Neural cell (in vitro differentiated cells): Measurements from ENCODE around the gene ARFRP1. TPM values are rescaled to one million over a fixed set of nuclear protein-coding genes. Genes with fewer than 3 reads are reported as not detected.

ENCODE experiments used
- H2AFZ ChIP-seq: fragments of 200-600, 300-800 bp; sonication (generic), shearing (Covaris generic); 2 replicates; pipeline ENCODE4 v1.6.0; 2014; ENCODE audit warnings: low read depth, mild to moderate bottlenecking, antibody characterized with exemption, low read length, moderate library complexity
- H3F3A ChIP-seq: fragments of 200-600 bp; shearing (Covaris generic); 2 replicates; pipeline ENCODE4 v1.6.1; 2016; ENCODE audit warnings: mild to moderate bottlenecking, moderate library complexity, mixed read lengths, antibody characterized with exemption, low read length; ENCODE audit not compliant: insufficient read depth, poor library complexity, severe bottlenecking
- H3K27ac ChIP-seq: fragments of 200-600, 300-800 bp; sonication (generic), shearing (Covaris generic); 2 replicates; pipeline ENCODE4 v1.5.1; 2014; ENCODE audit warnings: mild to moderate bottlenecking, low read length, moderate library complexity
- H3K27me3 ChIP-seq: fragments of 300-800, 200-600 bp; sonication (generic), shearing (Covaris generic); 2 replicates; pipeline ENCODE4 v1.6.0; 2014; ENCODE audit warnings: mild to moderate bottlenecking, low read depth, low read length, moderate library complexity; ENCODE audit not compliant: insufficient read depth
- H3K36me3 ChIP-seq: fragments of 300-800, 200-600 bp; sonication (generic), shearing (Covaris generic); 2 replicates; pipeline ENCODE4 v1.5.1; 2014; ENCODE audit warnings: mild to moderate bottlenecking, antibody characterized with exemption, low read length, moderate library complexity; ENCODE audit not compliant: insufficient read depth
- H3K4me2 ChIP-seq: fragments of 300-800, 200-600 bp; sonication (generic), shearing (Covaris generic); 2 replicates; pipeline ENCODE4 v1.6.0; 2014; ENCODE audit warnings: mild to moderate bottlenecking, low read length
- H3K4me3 ChIP-seq: fragments of 300-800, 200-600 bp; sonication (generic), shearing (Covaris generic); 2 replicates; pipeline ENCODE4 v1.5.1; 2014; ENCODE audit warnings: mild to moderate bottlenecking, low read length, moderate library complexity
- H3K79me2 ChIP-seq: fragments of 200-600 bp; shearing (Covaris generic); replicated peaks from 2 replicates; pipeline ENCODE4 v1.6.0; 2014; ENCODE audit warnings: mild to moderate bottlenecking, low read length, moderate library complexity; ENCODE audit not compliant: insufficient read depth
- H3K9ac ChIP-seq: fragments of 300-800, 200-600 bp; sonication (generic), shearing (Covaris generic); 2 replicates; pipeline ENCODE4 v1.6.1; 2016; ENCODE audit warnings: mild to moderate bottlenecking, low read length, mixed read lengths
- H3K9me2 ChIP-seq: fragments of 200-600 bp; shearing (Covaris generic); 2 replicates; pipeline ENCODE4 v1.6.1; 2016; ENCODE audit warnings: mild to moderate bottlenecking, low read length, mixed read lengths; ENCODE audit not compliant: insufficient read depth
- H3K9me3 ChIP-seq: fragments of 200-600, 300-800 bp; sonication (generic), shearing (Covaris generic); 2 replicates; pipeline ENCODE4 v1.6.1; 2016; ENCODE audit warnings: mild to moderate bottlenecking, mixed run types, low read length, moderate library complexity, mixed read lengths
- H4K20me1 ChIP-seq: fragments of 200-600 bp; shearing (Covaris generic); 2 replicates; pipeline ENCODE4 v1.6.1; 2016; ENCODE audit warnings: mild to moderate bottlenecking, mixed run types; ENCODE audit not compliant: insufficient read depth
- EP300 ChIP-seq: fragments of 450-650 bp; conservative IDR thresholded peaks from 2 replicates; pipeline ENCODE4 v1.6.1; 2014; ENCODE audit warnings: antibody characterized with exemption, mild to moderate bottlenecking, moderate library complexity; ENCODE audit not compliant: poor library complexity, severe bottlenecking
- EZH2 ChIP-seq: fragments of 200-600, 300-800 bp; shearing (Covaris generic), sonication (generic); IDR thresholded peaks from 2 replicates; pipeline ENCODE4 v1.6.1; 2014; ENCODE audit warnings: antibody characterized with exemption, low read length, borderline replicate concordance, mild to moderate bottlenecking; ENCODE audit not compliant: insufficient read depth, poor library complexity, severe bottlenecking
- MXI1 ChIP-seq: fragments of 450-650 bp; conservative IDR thresholded peaks from 2 replicates; pipeline ENCODE4 v1.6.1; 2014; ENCODE audit warnings: antibody characterized with exemption, mild to moderate bottlenecking; ENCODE audit not compliant: poor library complexity, severe bottlenecking
- POLR2AphosphoS5 ChIP-seq: IDR thresholded peaks from 2 replicates; pipeline ENCODE4 v1.6.1; 2012
- RAD21 ChIP-seq: fragments of 450-650 bp; conservative IDR thresholded peaks from 2 replicates; pipeline ENCODE4 v1.6.1; 2014; ENCODE audit warnings: antibody characterized with exemption, mild to moderate bottlenecking, moderate library complexity
- SMC3 ChIP-seq: fragments of 450-650 bp; conservative IDR thresholded peaks from 2 replicates; pipeline ENCODE4 v1.6.1; 2014; ENCODE audit warnings: antibody characterized with exemption, mild to moderate bottlenecking, moderate library complexity; ENCODE audit not compliant: poor library complexity
- TAF1 ChIP-seq: IDR thresholded peaks from 2 replicates; pipeline ENCODE4 v1.6.1; 2012; ENCODE audit warnings: low read depth
- polyA plus RNA-seq: library from polyadenylated mRNA; depleted of rRNA; stranded (reverse); fragments of >200 nt; gene quantifications from 2 replicates; pipeline ENCODE4 v1.2.3, GENCODE V29; 2014
- TF ChIP-seq, protein P1 (sequence below): fragments of 450-650 bp; IDR thresholded peaks from 2 replicates; pipeline ENCODE4 v1.5.1; 2014; ENCODE audit warnings: antibody characterized with exemption, mild to moderate bottlenecking, moderate library complexity; ENCODE audit not compliant: poor library complexity, severe bottlenecking
- TF ChIP-seq, protein P2 (sequence below): IDR thresholded peaks from 2 replicates; pipeline ENCODE4 v1.6.1; 2012; ENCODE audit warnings: borderline replicate concordance

The ARFRP1 gene
- polyA plus RNA-seq, 1 donor from 2014 or later, result 70.9 TPM

DNA sequence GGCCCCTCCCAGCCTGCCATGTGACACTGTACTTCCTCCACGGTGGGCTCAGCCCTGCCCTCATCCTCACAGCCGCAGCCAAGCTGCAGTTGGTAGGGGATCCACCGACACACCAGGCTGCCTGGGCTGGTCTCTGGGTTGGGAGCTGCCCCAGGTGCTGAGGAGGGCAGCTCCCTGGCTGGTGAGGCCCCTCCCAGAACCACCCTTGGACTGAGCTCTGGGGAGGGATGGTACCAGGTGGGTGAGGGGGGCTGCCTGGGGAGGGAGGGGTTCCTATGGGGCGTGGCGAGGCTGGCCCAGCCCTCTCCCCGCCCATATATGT, 11.5 kb downstream of the ARFRP1 start:
- Histone ChIP-seq H3K27me3 (no peaks in the 10 kb centered on the region), H3K27ac (no peak overlapping the region), H4K20me1 (no peaks in the 10 kb centered on the region), H3K9me3 (no peaks in the 10 kb centered on the region), H3K9ac (no peak overlapping the region), H3K79me2 (no peaks in the 10 kb centered on the region), H3K4me2 (no peak overlapping the region), H3K36me3 (no peaks in the 10 kb centered on the region), H3K9me2 (no peaks in the 10 kb centered on the region), H3F3A (no peaks in the 10 kb centered on the region), H2AFZ (no peak overlapping the region), H3K4me3 (no peak overlapping the region)
- TF ChIP-seq MXI1 (no peak), EP300 (no peak)

DNA sequence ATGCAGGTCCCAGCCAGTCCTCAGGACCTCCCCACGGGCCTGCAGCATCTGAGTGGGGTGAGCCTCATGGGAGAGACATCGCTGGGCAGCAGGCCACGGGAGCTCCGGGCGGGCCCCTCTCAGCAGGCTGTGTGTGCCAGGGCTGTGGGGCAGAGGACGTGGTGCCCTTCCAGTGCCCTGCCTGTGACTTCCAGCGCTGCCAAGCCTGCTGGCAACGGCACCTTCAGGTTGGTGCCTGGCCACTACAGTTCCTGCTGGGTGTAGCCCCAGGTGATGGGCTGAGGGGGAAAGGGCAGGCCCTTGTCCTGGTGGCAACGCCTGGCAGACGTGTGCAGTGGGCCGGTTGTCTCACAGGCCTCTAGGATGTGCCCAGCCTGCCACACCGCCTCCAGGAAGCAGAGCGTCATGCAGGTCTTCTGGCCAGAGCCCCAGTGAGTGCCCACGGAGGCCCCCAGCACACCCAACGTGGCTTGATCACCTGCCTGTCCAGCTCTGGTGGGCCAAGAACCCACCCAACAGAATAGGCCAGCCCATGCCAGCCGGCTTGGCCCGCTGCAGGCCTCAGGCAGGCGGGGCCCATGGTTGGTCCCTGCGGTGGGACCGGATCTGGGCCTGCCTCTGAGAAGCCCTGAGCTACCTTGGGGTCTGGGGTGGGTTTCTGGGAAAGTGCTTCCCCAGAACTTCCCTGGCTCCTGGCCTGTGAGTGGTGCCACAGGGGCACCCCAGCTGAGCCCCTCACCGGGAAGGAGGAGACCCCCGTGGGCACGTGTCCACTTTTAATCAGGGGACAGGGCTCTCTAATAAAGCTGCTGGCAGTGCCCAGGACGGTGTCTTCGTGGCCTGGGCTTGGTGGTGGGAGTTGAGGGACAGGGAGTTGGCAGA, 12.1 kb downstream of the ARFRP1 start:
- Histone ChIP-seq H4K20me1 (no peaks in the 10 kb centered on the region), H3K36me3 (no peaks in the 10 kb centered on the region), H3K4me2 (no peak overlapping the region), H3K27ac (no peak overlapping the region), H2AFZ (no peak overlapping the region), H3K9me3 (no peaks in the 10 kb centered on the region), H3K27me3 (no peaks in the 10 kb centered on the region), H3F3A (no peaks in the 10 kb centered on the region), H3K79me2 (no peaks in the 10 kb centered on the region), H3K9me2 (no peaks in the 10 kb centered on the region), H3K4me3 (no peak overlapping the region), H3K9ac (no peak overlapping the region)
- TF ChIP-seq TAF1 (no peak), RAD21 (no peak), SMC3 (no peak), POLR2AphosphoS5 (no peak), MXI1 (no peak), EZH2 (no peak), EP300 (no peak)
- TF ChIP-seq, protein P1, sequence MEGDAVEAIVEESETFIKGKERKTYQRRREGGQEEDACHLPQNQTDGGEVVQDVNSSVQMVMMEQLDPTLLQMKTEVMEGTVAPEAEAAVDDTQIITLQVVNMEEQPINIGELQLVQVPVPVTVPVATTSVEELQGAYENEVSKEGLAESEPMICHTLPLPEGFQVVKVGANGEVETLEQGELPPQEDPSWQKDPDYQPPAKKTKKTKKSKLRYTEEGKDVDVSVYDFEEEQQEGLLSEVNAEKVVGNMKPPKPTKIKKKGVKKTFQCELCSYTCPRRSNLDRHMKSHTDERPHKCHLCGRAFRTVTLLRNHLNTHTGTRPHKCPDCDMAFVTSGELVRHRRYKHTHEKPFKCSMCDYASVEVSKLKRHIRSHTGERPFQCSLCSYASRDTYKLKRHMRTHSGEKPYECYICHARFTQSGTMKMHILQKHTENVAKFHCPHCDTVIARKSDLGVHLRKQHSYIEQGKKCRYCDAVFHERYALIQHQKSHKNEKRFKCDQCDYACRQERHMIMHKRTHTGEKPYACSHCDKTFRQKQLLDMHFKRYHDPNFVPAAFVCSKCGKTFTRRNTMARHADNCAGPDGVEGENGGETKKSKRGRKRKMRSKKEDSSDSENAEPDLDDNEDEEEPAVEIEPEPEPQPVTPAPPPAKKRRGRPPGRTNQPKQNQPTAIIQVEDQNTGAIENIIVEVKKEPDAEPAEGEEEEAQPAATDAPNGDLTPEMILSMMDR, result no peak
- TF ChIP-seq, protein P2, sequence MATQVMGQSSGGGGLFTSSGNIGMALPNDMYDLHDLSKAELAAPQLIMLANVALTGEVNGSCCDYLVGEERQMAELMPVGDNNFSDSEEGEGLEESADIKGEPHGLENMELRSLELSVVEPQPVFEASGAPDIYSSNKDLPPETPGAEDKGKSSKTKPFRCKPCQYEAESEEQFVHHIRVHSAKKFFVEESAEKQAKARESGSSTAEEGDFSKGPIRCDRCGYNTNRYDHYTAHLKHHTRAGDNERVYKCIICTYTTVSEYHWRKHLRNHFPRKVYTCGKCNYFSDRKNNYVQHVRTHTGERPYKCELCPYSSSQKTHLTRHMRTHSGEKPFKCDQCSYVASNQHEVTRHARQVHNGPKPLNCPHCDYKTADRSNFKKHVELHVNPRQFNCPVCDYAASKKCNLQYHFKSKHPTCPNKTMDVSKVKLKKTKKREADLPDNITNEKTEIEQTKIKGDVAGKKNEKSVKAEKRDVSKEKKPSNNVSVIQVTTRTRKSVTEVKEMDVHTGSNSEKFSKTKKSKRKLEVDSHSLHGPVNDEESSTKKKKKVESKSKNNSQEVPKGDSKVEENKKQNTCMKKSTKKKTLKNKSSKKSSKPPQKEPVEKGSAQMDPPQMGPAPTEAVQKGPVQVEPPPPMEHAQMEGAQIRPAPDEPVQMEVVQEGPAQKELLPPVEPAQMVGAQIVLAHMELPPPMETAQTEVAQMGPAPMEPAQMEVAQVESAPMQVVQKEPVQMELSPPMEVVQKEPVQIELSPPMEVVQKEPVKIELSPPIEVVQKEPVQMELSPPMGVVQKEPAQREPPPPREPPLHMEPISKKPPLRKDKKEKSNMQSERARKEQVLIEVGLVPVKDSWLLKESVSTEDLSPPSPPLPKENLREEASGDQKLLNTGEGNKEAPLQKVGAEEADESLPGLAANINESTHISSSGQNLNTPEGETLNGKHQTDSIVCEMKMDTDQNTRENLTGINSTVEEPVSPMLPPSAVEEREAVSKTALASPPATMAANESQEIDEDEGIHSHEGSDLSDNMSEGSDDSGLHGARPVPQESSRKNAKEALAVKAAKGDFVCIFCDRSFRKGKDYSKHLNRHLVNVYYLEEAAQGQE, result no peak
